GM21786 (cell line): Measurements from ENCODE around the gene MTHFR.

Experiments used
- ATAC-seq: cut with Tn5 transposase; IDR thresholded peaks from one replicate; pipeline ENCODE4 v1.9.1; 2021; ENCODE audit not compliant: unreplicated experiment

Gene MTHFR

GRCh38 chr1:11805422-11806306 is at the start of gene MTHFR, which contains the start of gene CLCN6:
TSS of gene MTHFR (minus strand) at chr1:11805964. CDS start at chr1:11803116, 2,848 bp downstream.
TSS of gene CLCN6 (plus strand) at chr1:11806191. CDS start at chr1:11806263, 72 bp downstream.
- peak; percentile 71 for ATAC-seq

- no peak for ATAC-seq
These were observed 49.7 kb upstream of the MTHFR start for GRCh38 chr1:11855430-11855829.

- ATAC-seq = no peak
These were observed 48.8 kb upstream of the MTHFR start for GRCh38 chr1:11854519-11854918.

- no peak for ATAC-seq
These were observed 45.4 kb upstream of the MTHFR start for GRCh38 chr1:11851180-11851579.

- no peak for ATAC-seq
These were observed 44.4 kb upstream of the MTHFR start for GRCh38 chr1:11850156-11850555.

GRCh38 chr1:11848373-11848700 is 42.6 kb upstream of the MTHFR start:
- no peak for ATAC-seq

- ATAC-seq = no peak
These were observed 42.1 kb upstream of the MTHFR start, which contains the start of gene NPPA for GRCh38 chr1:11847667-11848372. TSS of gene NPPA (minus strand) at chr1:11847783. CDS start at chr1:11847684, 99 bp downstream.

GRCh38 chr1:11845641-11846335 is 40.0 kb upstream of the MTHFR start:
- ATAC-seq = no peak

- ATAC-seq = no peak
These were observed 36.6 kb upstream of the MTHFR start for GRCh38 chr1:11842154-11843041.

GRCh38 chr1:11841245-11842153 is 35.7 kb upstream of the MTHFR start:
- no peak for ATAC-seq

- ATAC-seq = no peak
These were observed 34.3 kb upstream of the MTHFR start for GRCh38 chr1:11839727-11840705.

- ATAC-seq = no peak
These were observed 32.8 kb upstream of the MTHFR start for GRCh38 chr1:11838349-11839272.

- no peak for ATAC-seq
These were observed 32.1 kb upstream of the MTHFR start for GRCh38 chr1:11837767-11838348.

GRCh38 chr1:11836955-11837766 is 31.4 kb upstream of the MTHFR start:
- no peak for ATAC-seq

- no peak for ATAC-seq
These were observed 29.9 kb upstream of the MTHFR start for GRCh38 chr1:11835441-11836225.
